K562 (cell line): ENCODE measurements around the gene MTG2. TPM values are rescaled to one million over a fixed set of nuclear protein-coding genes. Genes with fewer than 3 reads are reported as not detected.

Experiments used
- ATAC-seq: fragments of 200-7000 bp; cut with Tn5 transposase; 3 replicates; pipeline ENCODE4 v1.9.1; 2020; ENCODE audit warnings: moderate library complexity
- BruUV-seq: library from RNA; stranded (reverse); fragments of 400-500 nt; replicated peaks from 2 replicates; lab custom pipeline; 2021; lab: Mats Ljungman, UMichigan
- CTCF ChIA-PET: fragments of 300-600 bp; formaldehyde crosslinking; extraction: SDS; loops from one replicate; lab custom pipeline; 2021; ENCODE audit warnings: low intra/inter-chr PET ratio; lab: Yijun Ruan, JAX
- POLR2A ChIA-PET: fragments of 300-600, 350-650 bp; sonication (Branson Sonifier 250); formaldehyde crosslinking; extraction: SDS; loops from one replicate; lab custom pipeline; 2021; ENCODE audit warnings: antibody characterized with exemption, inconsistent platforms; lab: Yijun Ruan, JAX
- DNase-seq, 4 experiments: peaks; one replicate each; pipeline versions ENCODE4 v3.0.0 to v3.0.0-alpha.2; 2011 to 2018; ENCODE audit warnings: low spot score in 3 of 4, mixed read lengths in 3 of 4; ENCODE audit errors: extremely low read depth in 1 of 4
- FAIRE-seq: peaks from 2 replicates; lab custom pipeline; 2011; peaks lifted over from hg19 to GRCh38; lab: Jason Lieb, UNC
- H2AFZ ChIP-seq: 2 replicates; pipeline ENCODE4 v1.6.0; 2011; ENCODE audit warnings: low read depth, low read length, control low read depth, inconsistent platforms
- H3K27ac ChIP-seq: fragments of 200-600 bp; 3 replicates; pipeline ENCODE4 v1.8.0; 2011; ENCODE audit warnings: low read depth, mild to moderate bottlenecking, control low read depth, inconsistent platforms, low read length, moderate library complexity, mixed read lengths; ENCODE audit errors: extremely low read depth
- H3K27me3 ChIP-seq, 2 experiments: fragments of 300-600 bp in 1 of 2; 2 replicates in 1 of 2; 3 replicates in 1 of 2; pipeline versions ENCODE4 v1.6.0 to v1.8.0; 2011; ENCODE audit warnings: inconsistent platforms in 2 of 2, low read length in 2 of 2, mild to moderate bottlenecking in 1 of 2, mixed read lengths in 1 of 2, moderate library complexity in 1 of 2; ENCODE audit not compliant: control insufficient read depth in 2 of 2, insufficient read depth in 2 of 2
- H3K36me3 ChIP-seq: fragments of 300-600 bp; 3 replicates; pipeline ENCODE4 v1.8.0; 2011; ENCODE audit warnings: mild to moderate bottlenecking, low read length, inconsistent platforms; ENCODE audit not compliant: control insufficient read depth, insufficient read depth
- H3K4me1 ChIP-seq, 2 experiments: fragments of 200-600 bp in 1 of 2; replicated peaks in 1 of 2; 2 replicates in 1 of 2; 3 replicates in 1 of 2; pipeline versions ENCODE4 v1.5.1 to v1.8.0; 2011; ENCODE audit warnings: inconsistent platforms in 2 of 2, low read length in 2 of 2, mild to moderate bottlenecking in 1 of 2, mixed read lengths in 1 of 2, moderate library complexity in 1 of 2; ENCODE audit not compliant: control insufficient read depth in 2 of 2, insufficient read depth in 2 of 2
- H3K4me2 ChIP-seq: 2 replicates; pipeline ENCODE4 v1.6.1; 2011; ENCODE audit warnings: low read length, control low read depth, inconsistent platforms, mixed read lengths; ENCODE audit not compliant: insufficient read depth
- H3K4me3 ChIP-seq: fragments of 200-600 bp; sonication (generic), shearing (Covaris generic); 2 replicates; pipeline ENCODE4 v1.5.1; 2016; ENCODE audit warnings: control low read depth, inconsistent platforms
- H3K79me2 ChIP-seq: fragments of 200-600 bp; 3 replicates; pipeline ENCODE4 v1.8.0; 2011; ENCODE audit warnings: low read length, inconsistent platforms; ENCODE audit not compliant: control insufficient read depth, insufficient read depth
- H3K9ac ChIP-seq, 2 experiments: 2 replicates each; pipeline versions ENCODE4 v1.6.0 to v1.6.1; 2011; ENCODE audit warnings: low read depth in 2 of 2, low read length in 2 of 2, control low read depth in 1 of 2, inconsistent platforms in 1 of 2, mild to moderate bottlenecking in 1 of 2, mixed read lengths in 1 of 2; ENCODE audit not compliant: insufficient read depth in 1 of 2
- H3K9me1 ChIP-seq: one replicate; pipeline ENCODE4 v1.6.0; 2011; ENCODE audit warnings: inconsistent platforms, mild to moderate bottlenecking, low read length, moderate library complexity; ENCODE audit not compliant: control insufficient read depth, insufficient read depth
- H3K9me3 ChIP-seq: replicated peaks from 2 replicates; pipeline ENCODE4 v1.5.1; 2011; ENCODE audit warnings: low read depth, low read length, inconsistent platforms; ENCODE audit not compliant: control insufficient read depth, insufficient read depth
- H4K20me1 ChIP-seq: replicated peaks from 2 replicates; pipeline ENCODE4 v1.6.1; 2011; ENCODE audit warnings: low read length, inconsistent platforms, mixed read lengths; ENCODE audit not compliant: control insufficient read depth, insufficient read depth
- EGR1 ChIP-seq: fragments of 450-650 bp; conservative IDR thresholded peaks from 2 replicates; pipeline ENCODE4 v1.6.1; 2017; ENCODE audit warnings: mild to moderate bottlenecking
- FOSL1 ChIP-seq: fragments of 200-800 bp; sonication (Bioruptor generic); conservative IDR thresholded peaks from 2 replicates; pipeline ENCODE4 v1.6.1; 2016; ENCODE audit warnings: missing genetic modification characterization, missing compliant biosample characterization
- NFRKB ChIP-seq: fragments of 450-650 bp; IDR thresholded peaks from 2 replicates; pipeline ENCODE4 v1.6.1; 2016; ENCODE audit warnings: low read depth
- WGBS: fragments of 100-300 bp; shearing (Covaris generic); methylation state at CpG from one replicate; pipeline ENCODE4 v1.1.6; 2016; ENCODE audit warnings: low coverage, mixed read lengths; ENCODE audit not compliant: insufficient coverage; ENCODE audit errors: missing lambda C conversion rate; 5-methylcytosine and 5-hydroxymethylcytosine counted together
- in situ Hi-C: fragments of 300-500 bp; cut with MboI; formaldehyde crosslinking; loops from 4 replicates; pipeline ENCODE4 v1.15.0; 2018; ENCODE audit warnings: inconsistent platforms, mixed read lengths
- intact Hi-C: fragments of 100-400 bp; cut with micrococcal nuclease; formaldehyde crosslinking; loops from 2 replicates; pipeline ENCODE4 v1.14.2; 2022
- polyA plus RNA-seq, 8 experiments: library from polyadenylated mRNA; depleted of rRNA in 4 of 8; stranded (reverse) in 5 of 8; unstranded in 3 of 8; fragments of >200 nt; fragmentation: Nextera tagmentation in 2 of 8; fragmentation: Illumina TruSeq in 1 of 8; extraction: Ambion mirVana in 2 of 8; extraction: Trizol in 1 of 8; gene quantifications; 2 replicates each; pipeline versions ENCODE4 v1.2.1 to v1.2.3, GENCODE V29; 2011 to 2014; ENCODE audit warnings: inconsistent platforms in 1 of 8, missing spikeins in 1 of 8
- total RNA-seq, 7 experiments: library from RNA; depleted of rRNA in 6 of 7; stranded (reverse); fragments of >200 nt in 6 of 7; fragmentation: Illumina TruSeq in 2 of 7; extraction: Trizol in 2 of 7; gene quantifications; 2 replicates each; pipeline versions ENCODE4 v1.2.1 to v1.2.3, GENCODE V29; 2011 to 2021; ENCODE audit warnings: low replicate concordance in 1 of 7

The MTG2 gene
- total and polyA plus RNA-seq, 9 of the 15 experiments (the other 6 are each of a cell fraction or from before 2014, with no cell fraction given) = 8.7 to 67.5 (median 44.5) TPM

- FAIRE-seq (no peak), ATAC-seq (no peak), DNase-seq (no peak)
- Histone ChIP-seq H3K9me1 (no peaks in the 10 kb centered on the region), H3K9ac (no peak overlapping the region), H2AFZ (no peak overlapping the region), H3K9me3 (no peaks in the 10 kb centered on the region), H3K4me1 (peaks cover 0 to 58% of the 10 kb centered on the region in 2 experiments; a peak in 2 of 5 replicates), H3K4me3 (no peak overlapping the region), H4K20me1 (peaks cover 17% of the 10 kb centered on the region), H3K79me2 (no peaks in the 10 kb centered on the region), H3K36me3 (no peaks in the 10 kb centered on the region), H3K4me2 (no peak overlapping the region), H3K27me3 (peaks cover 43 to 69% of the 10 kb centered on the region in 2 experiments; a peak in 4 of 5 replicates), H3K27ac (no peak overlapping the region)
- intact Hi-C loops (no loop called here), in situ Hi-C loops (no loop called here)
- WGBS = 15% methylated on average over 17 of the region's 26 CpGs
- BruUV-seq = no TSS peak
- CTCF ChIA-PET = no interaction called here
- no peak for TF ChIP-seq EGR1
- TF ChIP-seq FOSL1 (tag) = no peak
- TF ChIP-seq NFRKB = no peak
- POLR2A ChIA-PET = interaction anchor here (0.6 to 1.9 kb wide), 4 partner anchors 9 to 523 kb away, joined by 3 to 7 read pairs (median 4); no protein-coding TSS in a partner anchor
Observed at GRCh38 chr20:62216636-62217566, 34.1 kb downstream of the MTG2 start.
